ENCODE data around the gene GOLGB1.

The GOLGB1 gene

DNA sequence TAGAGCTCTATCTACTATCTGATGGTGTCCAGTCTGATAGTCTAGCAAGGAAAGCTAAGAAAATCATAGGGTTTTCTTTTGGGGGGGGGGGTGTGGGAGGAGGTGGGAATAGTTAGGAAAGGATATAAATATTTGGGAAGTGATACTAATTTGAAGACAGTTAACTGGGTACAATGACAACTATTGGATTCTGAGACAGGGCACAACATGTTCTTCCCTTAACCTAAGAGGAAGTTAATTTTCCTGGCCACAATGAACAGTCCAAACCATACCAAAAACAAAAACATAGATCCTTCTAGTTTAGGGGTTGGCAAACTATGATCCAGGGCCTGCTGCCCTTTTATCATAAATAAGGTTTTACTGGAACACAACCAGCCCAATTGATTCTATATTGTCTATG lies 78.9 kb downstream of the GOLGB1 start:
- no peak for DNase-seq

- no peak for DNase-seq
These were observed 82.2 kb downstream of the GOLGB1 start for GRCh38 chr3:121667333-121667732.

GRCh38 chr3:121665488-121665887 lies 84.1 kb downstream of the GOLGB1 start:
- no peak for DNase-seq

GRCh38 chr3:121663171-121663847 lies 86.2 kb downstream of the GOLGB1 start:
- DNase-seq = no peak

GRCh38 chr3:121662742-121663141 lies 86.8 kb downstream of the GOLGB1 start:
- no peak for DNase-seq

GRCh38 chr3:121661376-121661775 lies 88.2 kb downstream of the GOLGB1 start:
- DNase-seq = no peak

DNA sequence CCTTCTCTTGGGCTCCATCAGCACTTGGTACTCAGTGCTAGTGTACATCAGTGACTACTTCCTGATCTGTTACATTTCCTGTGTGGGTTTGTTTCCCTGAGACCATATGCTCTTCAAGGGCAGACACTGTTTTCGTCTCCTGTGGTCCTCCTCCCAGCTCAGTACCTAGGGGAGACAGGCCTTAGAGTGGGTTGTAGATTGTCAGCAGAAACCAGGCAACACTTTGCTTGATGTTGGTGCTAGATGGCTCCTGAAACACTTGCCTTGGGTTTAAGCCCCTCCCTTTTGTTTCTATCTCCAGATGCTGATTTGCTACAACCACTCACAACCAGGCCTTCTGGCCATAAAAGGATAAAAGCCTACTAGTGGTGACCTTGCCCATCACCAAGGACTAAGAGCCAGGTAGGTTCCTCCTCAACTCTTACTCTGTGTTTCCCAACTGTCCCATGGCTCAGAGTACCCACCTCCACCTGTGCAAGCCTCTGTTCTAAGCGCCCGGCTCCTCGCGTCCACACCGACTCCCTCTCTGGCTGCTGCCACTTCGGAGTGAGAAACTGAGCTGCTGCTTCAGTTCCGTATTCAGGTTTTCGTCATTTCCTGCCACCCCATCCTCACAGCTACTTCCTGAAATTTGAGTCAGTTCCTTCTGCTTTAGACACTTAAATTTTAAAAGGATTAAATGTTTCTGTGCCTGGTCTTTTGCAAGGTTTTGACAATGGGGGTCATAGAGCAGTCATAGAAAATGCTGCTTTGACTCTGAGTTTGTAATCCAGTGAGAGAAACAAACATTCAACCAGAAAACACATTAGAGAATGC lies 89.0 kb downstream of the GOLGB1 start, which contains the start of gene HCLS1:
TSS of gene HCLS1 (minus strand) at position 548 of the 816 bp plus-strand sequence. CDS start 2,556 bp downstream, outside the sequence.
- DNase-seq = peak; percentile 57 to 58

GRCh38 chr3:121659586-121659985 lies 90.0 kb downstream of the GOLGB1 start:
- no peak for DNase-seq

- DNase-seq = no peak
These were observed 90.7 kb downstream of the GOLGB1 start for GRCh38 chr3:121658716-121659435.

- DNase-seq = no peak
These were observed 94.8 kb downstream of the GOLGB1 start for GRCh38 chr3:121654493-121655385.

GRCh38 chr3:121651684-121652083 lies 97.9 kb downstream of the GOLGB1 start:
- DNase-seq = no peak

- DNase-seq = no peak
These were observed 99.9 kb downstream of the GOLGB1 start for GRCh38 chr3:121649645-121650044.

DNA sequence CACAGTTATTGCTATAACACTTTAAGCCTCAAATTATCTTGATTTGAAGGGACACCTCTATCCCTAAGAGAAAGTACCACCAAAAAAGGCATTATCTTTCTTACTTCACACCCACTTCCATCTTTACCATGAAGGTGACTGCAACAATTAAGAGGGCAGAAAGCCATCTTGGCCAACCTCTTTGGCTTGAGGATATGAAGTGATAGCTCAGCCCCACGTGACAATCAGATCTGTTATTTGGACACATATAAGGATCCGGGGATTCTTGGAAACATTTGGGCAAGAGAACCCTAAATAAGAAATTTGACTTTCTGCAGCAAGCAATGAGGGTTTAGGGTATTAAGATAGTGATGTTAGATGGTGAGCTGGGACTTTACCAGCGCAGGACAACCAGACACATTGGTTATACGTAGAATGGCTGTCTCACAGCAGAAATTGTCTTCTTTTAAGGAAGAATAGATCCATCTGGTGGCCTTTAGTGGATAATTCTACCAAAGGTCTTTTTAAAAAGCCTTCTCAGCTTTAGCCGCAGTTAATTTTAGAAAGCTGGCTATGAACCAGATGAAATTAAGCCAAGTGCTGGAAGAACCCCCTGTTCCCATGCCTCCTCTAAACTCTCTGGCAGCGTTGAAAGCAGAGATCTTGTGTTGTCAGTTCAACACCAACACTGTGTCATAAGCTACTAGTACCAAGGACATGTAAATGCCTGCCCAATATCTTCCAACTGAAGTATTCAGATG lies 101.2 kb downstream of the GOLGB1 start:
- no peak for DNase-seq

- no peak for DNase-seq
These were observed 104.5 kb downstream of the GOLGB1 start for GRCh38 chr3:121645054-121645453.

DNA sequence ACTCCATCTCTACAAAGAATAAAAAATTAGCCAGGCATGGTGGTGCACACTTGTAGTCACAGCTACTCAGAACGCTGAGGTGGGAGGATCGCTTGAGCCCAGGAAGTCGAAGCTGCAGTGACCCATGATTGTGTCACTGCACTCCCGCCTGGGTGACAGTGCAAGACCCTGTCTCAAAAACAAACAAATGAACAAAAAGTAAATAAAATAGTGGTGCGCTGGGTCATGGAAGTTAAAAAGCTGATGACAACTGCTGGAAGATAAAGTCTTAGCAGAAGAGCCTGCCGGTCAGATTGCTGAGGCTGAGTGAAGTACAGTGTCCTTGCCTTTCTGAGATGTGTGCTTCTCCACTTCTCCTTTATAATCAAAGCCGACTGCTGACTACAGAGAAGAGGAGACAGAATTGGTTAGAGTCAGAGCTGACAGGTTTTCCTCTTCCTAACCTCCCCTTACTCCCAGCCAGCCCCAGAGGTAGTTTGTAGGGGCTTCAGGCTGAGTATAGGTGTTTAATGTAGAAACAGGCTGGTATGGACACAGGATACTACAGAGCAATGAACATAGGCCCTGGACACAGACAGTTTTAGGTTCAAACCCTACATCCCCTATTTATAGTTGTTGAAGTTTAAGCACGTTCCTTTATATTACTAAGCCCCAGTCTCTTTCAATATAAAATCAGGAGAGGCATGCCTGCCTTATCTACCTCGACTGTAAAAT lies 106.8 kb downstream of the GOLGB1 start:
- no peak for DNase-seq

- no peak for DNase-seq
These were observed 108.4 kb downstream of the GOLGB1 start for GRCh38 chr3:121641127-121641526.

DNA sequence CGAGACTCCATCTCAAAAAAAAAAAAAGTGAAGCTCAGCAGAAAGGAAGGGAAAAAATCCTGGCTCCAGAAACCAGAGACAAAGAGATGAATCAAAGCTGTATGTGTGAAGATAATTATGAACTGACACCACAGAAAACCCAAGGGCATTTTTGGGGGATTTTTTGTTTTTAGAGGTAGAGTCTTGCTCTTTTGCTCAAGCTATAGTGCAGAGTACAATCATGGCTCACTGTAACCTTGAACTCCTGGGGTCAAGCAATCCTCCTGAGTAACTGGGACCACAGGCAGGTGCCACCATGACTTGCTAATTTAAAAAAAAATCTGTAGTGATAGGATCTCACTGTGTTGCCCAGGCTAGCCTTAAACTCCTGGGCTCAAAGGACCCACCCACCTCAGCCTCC lies 111.6 kb downstream of the GOLGB1 start:
- DNase-seq = no peak

DNA sequence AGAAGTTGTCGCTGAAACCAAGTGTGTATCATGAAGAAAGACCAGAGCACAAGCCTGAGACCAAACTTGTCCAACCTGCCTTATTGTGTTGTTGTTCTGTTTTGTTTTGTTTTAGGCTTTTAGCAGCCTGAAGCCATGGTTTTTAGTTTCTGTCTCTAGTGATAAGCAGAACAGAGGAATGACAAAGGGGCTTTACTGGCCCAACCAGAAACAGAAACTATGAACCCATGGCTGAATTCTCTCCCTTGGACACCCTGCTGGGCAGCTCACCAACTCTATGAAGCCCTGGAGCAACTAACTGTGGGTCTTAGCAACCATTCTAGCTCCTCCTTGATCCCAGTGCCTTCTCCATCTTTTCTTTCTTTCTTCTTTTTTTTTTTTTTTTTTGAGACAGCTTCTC lies 119.2 kb downstream of the GOLGB1 start:
- no peak for DNase-seq

- no peak for DNase-seq
These were observed 119.9 kb downstream of the GOLGB1 start for GRCh38 chr3:121629601-121630000.

GRCh38 chr3:121627622-121628021 lies 121.9 kb downstream of the GOLGB1 start:
- no peak for DNase-seq

DNA sequence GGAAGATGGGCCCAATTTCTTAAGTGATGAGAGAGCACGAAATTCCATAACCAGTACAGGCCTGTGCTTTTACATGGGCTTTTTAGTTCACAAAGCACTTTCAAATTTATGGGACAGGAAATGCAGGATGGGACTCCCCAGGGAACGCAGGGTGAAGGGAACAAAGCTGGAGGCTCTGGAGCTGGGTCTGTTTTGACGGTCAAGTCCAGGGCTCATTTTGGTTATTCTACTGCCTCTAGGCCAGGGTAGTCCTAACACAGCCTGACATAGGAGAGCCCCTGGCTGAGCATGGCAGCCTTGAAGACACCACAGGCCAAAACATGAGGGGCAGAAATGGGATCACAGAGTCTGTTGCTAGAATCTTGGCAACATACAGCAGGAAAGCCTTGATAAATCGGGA lies 122.3 kb downstream of the GOLGB1 start:
- no peak for DNase-seq

Data from activated CD4-positive, alpha-beta T cell treated with anti-CD3 and anti-CD28 coated beads, Interleukin-2, amount 50 U/mL, for 4 hours (primary cell).